ENCODE measurements around the gene SPRYD4. TPM values are rescaled to one million over a fixed set of nuclear protein-coding genes. Genes with fewer than 3 reads are reported as not detected.
A peak's percentile ranks its signal among the peaks of the same experiment; 100 is the strongest.

The SPRYD4 gene
- polyA plus RNA-seq, 3 donors from 2014 or later: 0.82 to 1.1 (median 1.1) TPM

DNA sequence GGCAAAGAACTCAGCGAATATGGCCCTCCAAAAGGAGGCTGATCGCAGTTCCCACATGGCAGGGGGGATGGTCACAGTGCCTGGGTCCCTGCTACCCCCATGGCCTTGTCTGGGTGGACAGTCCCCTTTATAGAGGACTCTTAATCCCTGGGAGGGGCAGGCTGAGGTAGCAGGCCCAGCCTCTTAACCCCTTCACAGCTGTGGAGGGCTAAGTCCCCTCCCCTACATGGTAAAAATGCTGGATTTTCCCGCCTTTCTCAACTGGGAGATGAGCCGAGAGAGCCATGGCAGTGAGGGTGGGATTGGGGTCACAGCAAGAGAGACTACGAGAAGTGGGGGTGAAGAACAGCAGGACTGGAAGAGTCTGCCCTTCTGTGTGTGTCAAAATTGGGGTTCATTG lies 13.8 kb upstream of the SPRYD4 start, which contains the start of gene MIP:
MIP (minus strand) TSS at position 101 of the 400 bp plus-strand sequence; CDS start at position 57, 44 bp downstream.
- Mint-ChIP-seq H3K27me3 (ENCODE audit: low read depth in 3 of 3) (no peaks in the 10 kb centered on the region), H3K36me3 (no peaks in the 10 kb centered on the region), H3K4me1 (peaks cover 5% of the 10 kb centered on the region in 2 donors), H3K9me3 (no peaks in the 10 kb centered on the region), H3K4me3 (no peak within 1 kb of the TSS), H3K27ac (no peak within 1 kb of the TSS)
- DNase-seq: no peak

GRCh38 chr12:56457817-56458216 lies 10.6 kb upstream of the SPRYD4 start:
- Mint-ChIP-seq H3K27me3 (ENCODE audit: low read depth in 3 of 3) (no peaks in the 10 kb centered on the region), H3K27ac (no peak overlapping the region), H3K4me1 (no peaks in the 10 kb centered on the region), H3K36me3 (no peaks in the 10 kb centered on the region), H3K4me3 (no peak overlapping the region), H3K9me3 (no peaks in the 10 kb centered on the region)
- DNase-seq: no peak

GRCh38 chr12:56461235-56462159 lies 6.9 kb upstream of the SPRYD4 start:
- Mint-ChIP-seq H3K36me3 (no peaks in the 10 kb centered on the region), H3K27ac (no peak overlapping the region), H3K4me3 (no peak overlapping the region), H3K27me3 (ENCODE audit: low read depth in 3 of 3) (peaks cover 0 to 3% (median 2%) of the 10 kb centered on the region in 3 donors), H3K9me3 (no peaks in the 10 kb centered on the region), H3K4me1 (peaks cover 6% of the 10 kb centered on the region in 2 donors)
- no peak for DNase-seq

DNA sequence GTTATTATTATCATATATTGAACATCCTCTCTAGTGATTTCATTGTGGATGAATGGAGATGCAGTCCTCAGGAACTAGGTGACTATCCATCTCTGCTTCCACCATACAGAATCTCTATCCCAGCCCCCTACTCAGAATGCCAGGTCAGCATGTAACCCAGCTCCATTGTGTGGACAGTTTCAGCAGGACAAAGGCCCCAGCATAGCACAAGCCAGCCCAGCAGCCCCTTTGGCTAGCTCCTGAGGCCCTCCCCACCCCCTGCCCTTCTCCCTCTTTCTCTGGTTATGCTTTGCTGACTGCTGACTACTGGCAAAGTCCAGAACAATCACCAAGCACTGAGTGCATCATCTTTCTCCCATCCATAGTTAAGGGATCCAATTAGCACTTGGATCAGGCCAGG lies 5.8 kb upstream of the SPRYD4 start:
- Mint-ChIP-seq H3K36me3 (no peaks in the 10 kb centered on the region), H3K4me1 (peaks cover 6% of the 10 kb centered on the region in 2 donors), H3K4me3 (no peak overlapping the region), H3K27ac (no peak overlapping the region), H3K9me3 (no peaks in the 10 kb centered on the region), H3K27me3 (ENCODE audit: low read depth in 3 of 3) (peaks cover 0 to 3% (median 2%) of the 10 kb centered on the region in 3 donors)
- no peak for DNase-seq

GRCh38 chr12:56469007-56469930 lies 891 bp downstream of the SPRYD4 start:
- Mint-ChIP-seq H3K36me3 (no peaks in the 10 kb centered on the region), H3K9me3 (no peaks in the 10 kb centered on the region), H3K4me3 (peak overlapping the region; percentile 94 to 98 (median 96)), H3K27ac (peak overlapping the region; percentile 92 to 98 (median 96)), H3K27me3 (ENCODE audit: low read depth in 3 of 3) (peaks cover 2 to 9% (median 6%) of the 10 kb centered on the region in 3 donors), H3K4me1 (peaks cover 22 to 26% of the 10 kb centered on the region in 2 donors)
- no peak for DNase-seq

- H3K4me3 Mint-ChIP-seq: no peak overlapping the region
- peaks cover 7 to 9% of the 10 kb centered on the region in 2 donors for H3K4me1 Mint-ChIP-seq
- no peaks in the 10 kb centered on the region for H3K36me3 Mint-ChIP-seq
- no peak for DNase-seq
- no peaks in the 10 kb centered on the region for H3K9me3 Mint-ChIP-seq
- H3K27ac Mint-ChIP-seq: no peak overlapping the region
- peaks cover 0 to 2% (median 0%) of the 10 kb centered on the region in 3 donors for H3K27me3 Mint-ChIP-seq (ENCODE audit: low read depth in 3 of 3)
These were observed 6.0 kb downstream of the SPRYD4 start for GRCh38 chr12:56474389-56474788.

- no peak for DNase-seq
- H3K4me1 Mint-ChIP-seq: no peaks in the 10 kb centered on the region
- peak overlapping the region in 2 of 6 donors; percentile 23 to 44 for H3K27ac Mint-ChIP-seq
- H3K36me3 Mint-ChIP-seq: no peaks in the 10 kb centered on the region
- H3K27me3 Mint-ChIP-seq (ENCODE audit: low read depth in 3 of 3): peaks cover 0 to 2% (median 0%) of the 10 kb centered on the region in 3 donors
- H3K9me3 Mint-ChIP-seq: no peaks in the 10 kb centered on the region
- no peak overlapping the region for H3K4me3 Mint-ChIP-seq
These were observed 7.8 kb downstream of the SPRYD4 start for GRCh38 chr12:56476143-56476542.

DNA sequence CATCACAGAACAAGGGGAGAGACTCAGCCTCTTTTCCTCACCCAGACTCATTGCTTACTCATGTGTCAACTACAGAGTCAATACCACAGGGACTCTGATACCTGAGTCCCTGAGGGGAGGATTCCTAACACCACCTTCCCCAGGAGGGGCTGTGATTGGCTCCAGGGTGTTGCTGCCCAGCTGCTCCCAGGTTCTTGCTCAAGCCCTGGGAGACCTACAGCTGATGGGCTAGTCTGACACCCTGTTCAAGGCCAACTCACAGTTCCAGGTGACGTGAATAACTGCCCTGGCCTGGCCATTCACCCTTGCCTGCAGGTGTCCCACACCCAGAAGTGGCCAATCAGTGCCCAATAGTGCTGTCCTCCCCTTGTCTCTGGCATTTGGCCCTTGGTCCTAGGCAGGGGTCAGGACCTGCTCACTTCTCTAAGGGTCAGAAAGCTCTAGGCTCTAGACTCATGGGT lies 8.6 kb downstream of the SPRYD4 start:
- no peaks in the 10 kb centered on the region for H3K4me1 Mint-ChIP-seq
- no peak overlapping the region for H3K27ac Mint-ChIP-seq
- peaks cover 0 to 2% (median 0%) of the 10 kb centered on the region in 3 donors for H3K27me3 Mint-ChIP-seq (ENCODE audit: low read depth in 3 of 3)
- H3K9me3 Mint-ChIP-seq: no peaks in the 10 kb centered on the region
- DNase-seq: no peak
- H3K36me3 Mint-ChIP-seq: peaks cover 0 to under 1% (median 0%) of the 10 kb centered on the region in 3 donors
- no peak overlapping the region for H3K4me3 Mint-ChIP-seq

DNA sequence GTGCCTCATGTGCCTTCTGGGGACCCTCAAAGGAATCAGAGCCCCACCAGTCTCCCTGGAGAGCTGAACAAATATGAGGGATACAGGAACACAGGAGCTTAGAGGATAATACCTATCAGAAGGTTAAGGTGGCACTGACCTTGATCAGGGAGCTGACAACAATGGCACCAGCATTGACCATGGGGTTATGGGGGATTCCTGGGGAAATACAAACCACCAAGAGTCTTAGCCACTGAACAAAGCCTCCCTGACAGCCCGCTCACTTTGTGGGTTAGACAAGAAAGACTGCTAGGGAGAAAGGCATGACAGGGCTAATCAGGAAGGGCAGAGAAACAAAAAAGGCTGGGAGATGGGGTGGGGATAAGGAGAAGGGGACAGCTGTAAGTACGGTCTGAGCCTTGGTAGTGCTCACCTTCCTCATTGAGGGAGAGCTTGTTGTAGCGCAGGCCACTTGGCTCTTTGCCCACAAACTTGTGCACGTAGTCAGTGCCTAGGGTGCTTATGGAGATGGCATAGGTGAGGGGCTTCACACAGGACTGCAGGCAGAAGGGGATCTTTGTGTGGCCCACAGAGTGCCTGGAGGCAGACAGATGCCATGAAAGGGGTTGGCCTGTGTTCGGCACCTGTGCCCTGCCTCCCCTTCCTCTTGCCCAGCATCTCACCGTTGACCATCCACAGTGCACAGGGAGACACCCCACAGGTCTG lies 9.3 kb downstream of the SPRYD4 start:
- Mint-ChIP-seq H3K36me3 (peaks cover 0 to 3% (median 0%) of the 10 kb centered on the region in 3 donors), H3K4me1 (no peaks in the 10 kb centered on the region), H3K27me3 (ENCODE audit: low read depth in 3 of 3) (peaks cover 0 to 2% (median 0%) of the 10 kb centered on the region in 3 donors), H3K9me3 (no peaks in the 10 kb centered on the region), H3K27ac (no peak overlapping the region), H3K4me3 (no peak overlapping the region)
- DNase-seq: no peak

GRCh38 chr12:56479625-56480024 lies 11.2 kb downstream of the SPRYD4 start:
- no peak overlapping the region for H3K27ac Mint-ChIP-seq
- H3K36me3 Mint-ChIP-seq: peaks cover 0 to 3% (median 0%) of the 10 kb centered on the region in 3 donors
- no peaks in the 10 kb centered on the region for H3K9me3 Mint-ChIP-seq
- H3K27me3 Mint-ChIP-seq (ENCODE audit: low read depth in 3 of 3): peaks cover 0 to 2% (median 0%) of the 10 kb centered on the region in 3 donors
- no peak overlapping the region for H3K4me3 Mint-ChIP-seq
- no peaks in the 10 kb centered on the region for H3K4me1 Mint-ChIP-seq
- no peak for DNase-seq

DNA sequence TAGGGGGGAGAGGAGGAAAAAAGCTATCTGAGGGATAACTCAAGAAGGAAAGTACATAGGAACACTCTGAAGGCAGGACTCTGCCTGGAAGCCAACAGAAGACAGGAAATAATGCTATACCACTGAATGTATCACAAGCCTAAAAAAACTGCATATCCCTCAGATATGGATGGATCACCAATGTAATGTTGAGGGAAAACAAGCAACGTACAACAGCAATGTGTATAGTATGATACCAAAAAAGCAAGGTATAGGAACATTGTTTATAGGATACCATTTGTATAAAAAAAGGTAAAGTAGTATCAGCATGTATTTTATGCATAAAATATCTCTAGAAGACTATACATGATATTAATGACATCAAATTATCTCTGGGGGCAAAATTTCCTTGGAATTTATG lies 16.2 kb downstream of the SPRYD4 start:
- Mint-ChIP-seq H3K27me3 (ENCODE audit: low read depth in 3 of 3) (peaks cover 2 to 9% (median 5%) of the 10 kb centered on the region in 3 donors), H3K4me3 (no peak overlapping the region), H3K27ac (no peak overlapping the region), H3K4me1 (peaks cover 14 to 18% of the 10 kb centered on the region in 2 donors), H3K9me3 (peaks cover 0 to 4% (median 0%) of the 10 kb centered on the region in 6 donors), H3K36me3 (peaks cover 0 to 3% (median 0%) of the 10 kb centered on the region in 3 donors)
- no peak for DNase-seq

DNA sequence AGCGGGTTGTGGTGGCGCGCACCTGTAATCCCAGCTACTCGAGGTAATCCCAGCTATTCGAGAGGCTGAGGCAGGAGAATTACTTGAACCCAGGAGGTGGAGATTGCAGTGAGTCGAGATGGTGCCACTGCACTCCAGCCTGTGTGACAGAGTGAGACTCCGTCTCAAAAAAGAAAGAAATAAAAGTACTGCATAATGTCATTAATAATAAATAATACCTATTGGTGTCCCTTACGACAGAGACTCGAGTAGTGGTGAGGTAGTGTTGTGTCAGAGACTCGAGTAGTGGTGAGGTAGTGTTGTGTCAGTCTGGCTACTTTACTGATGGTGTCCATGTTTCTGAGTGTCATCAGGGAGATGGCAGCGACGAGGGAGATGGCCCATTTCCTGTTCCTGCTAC lies 18.3 kb downstream of the SPRYD4 start:
- Mint-ChIP-seq H3K4me1 (peaks cover 14 to 18% of the 10 kb centered on the region in 2 donors), H3K9me3 (peaks cover 0 to 4% (median 0%) of the 10 kb centered on the region in 6 donors), H3K4me3 (peak overlapping the region in 4 of 5 donors; percentile 33 to 88 (median 76)), H3K27me3 (ENCODE audit: low read depth in 3 of 3) (peaks cover 2 to 17% (median 11%) of the 10 kb centered on the region in 3 donors), H3K36me3 (peaks cover 0 to 3% (median 0%) of the 10 kb centered on the region in 3 donors), H3K27ac (peak overlapping the region in 1 of 6 donors; percentile 50)
- no peak for DNase-seq

Measured in immature natural killer cell (primary cell).